Retinal pigment epithelial cell (primary cell): ENCODE measurements around the gene ACACB.

Experiments
- DNase-seq: peaks from one replicate; pipeline ENCODE4 v3.0.0-alpha.2; 2010; ENCODE audit warnings: low read depth
- H3K4me3 ChIP-seq: 2 replicates; pipeline ENCODE4 v1.5.1; 2011; ENCODE audit warnings: mild to moderate bottlenecking, low read length, control low read depth, moderate library complexity
- CTCF ChIP-seq: conservative IDR thresholded peaks from 2 replicates; pipeline ENCODE4 v1.5.1; 2011; ENCODE audit warnings: low read depth, low read length, control low read depth, inconsistent platforms

ACACB gene

GRCh38 chr12:109115758-109116610, at the start of gene ACACB:
Gene ACACB (plus strand): TSS chr12:109116587. CDS start chr12:109139406, 22,819 bp downstream.
- peak; percentile 34 for DNase-seq
- no peak within 1 kb of the TSS for H3K4me3 ChIP-seq
- TF ChIP-seq CTCF: no peak

GRCh38 chr12:109069307-109070271, 46.8 kb upstream of the ACACB start:
- no peak for DNase-seq
- no peak overlapping the region for H3K4me3 ChIP-seq
- no peak for TF ChIP-seq CTCF

- no peak for DNase-seq
- TF ChIP-seq CTCF: no peak
- H3K4me3 ChIP-seq: no peak overlapping the region
These were observed 41.5 kb upstream of the ACACB start for GRCh38 chr12:109074866-109075265.

GRCh38 chr12:109082751-109083150, 33.6 kb upstream of the ACACB start:
- no peak for TF ChIP-seq CTCF
- H3K4me3 ChIP-seq: no peak overlapping the region

GRCh38 chr12:109084425-109084824, 32.0 kb upstream of the ACACB start:
- no peak for TF ChIP-seq CTCF
- DNase-seq: no peak
- H3K4me3 ChIP-seq: no peak overlapping the region

More at GRCh38 chr12:109082751-109083150, 33.6 kb upstream of the ACACB start:
- no peak for DNase-seq

GRCh38 chr12:109085590-109085989, 30.8 kb upstream of the ACACB start:
- no peak for TF ChIP-seq CTCF
- DNase-seq: no peak
- H3K4me3 ChIP-seq: no peak overlapping the region
